ENCODE results near the gene CACNA2D2. TPM values are rescaled to one million over a fixed set of nuclear protein-coding genes. Genes with fewer than 3 reads are reported as not detected.

CACNA2D2 gene
- total RNA-seq, 1 donor from 2014 or later: 4.3 TPM

DNA sequence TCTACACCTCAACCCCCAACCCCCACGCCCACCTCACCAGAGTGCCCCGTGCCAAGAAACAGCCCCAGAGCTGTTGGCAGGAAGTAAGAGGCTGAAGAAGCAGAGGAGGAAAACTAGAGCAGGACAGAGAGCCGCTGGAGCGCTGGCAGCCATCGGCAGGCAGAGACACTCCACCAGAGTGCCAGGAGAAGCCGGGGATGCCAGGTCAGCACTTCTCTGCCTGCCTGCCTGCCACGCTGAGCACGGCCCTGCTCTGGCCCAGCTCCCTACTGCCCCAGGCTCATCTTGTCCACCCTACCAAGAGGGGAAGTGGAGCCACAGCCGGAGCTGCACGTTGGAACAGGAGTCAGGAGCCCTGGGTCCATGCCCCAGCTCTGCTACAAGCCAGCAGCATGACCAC lies 29.7 kb downstream of the CACNA2D2 start:
- TF ChIP-seq CTCF (IDR thresholded peaks at IDR 0.05) (no peak), EZH2phosphoT487 (IDR thresholded peaks at IDR 0.05) (no peak), EZH2 (IDR thresholded peaks at IDR 0.05) (no peak)
- Histone ChIP-seq H4K20me1 (ENCODE audit: low read depth) (no peaks in the 10 kb centered on the region), H3K4me1 (no peaks in the 10 kb centered on the region), H3F3A (ENCODE audit: low read depth) (no peaks in the 10 kb centered on the region), H3K27me3 (no peaks in the 10 kb centered on the region), H3K36me3 (no peaks in the 10 kb centered on the region), H3K27ac (no peak overlapping the region), H3K79me2 (ENCODE audit: low read depth) (no peaks in the 10 kb centered on the region), H3K9me3 (ENCODE audit: low read depth) (no peaks in the 10 kb centered on the region), H3K4me3 (no peak overlapping the region), H3K4me2 (no peak overlapping the region), H2AFZ (replicated peaks) (no peak overlapping the region), H3K9ac (no peak overlapping the region)
- peaks cover 28% of the 10 kb centered on the region for H3K4me1 Mint-ChIP-seq
- H3K27ac Mint-ChIP-seq: no peak overlapping the region
- peaks cover 3% of the 10 kb centered on the region for H3K27me3 Mint-ChIP-seq (ENCODE audit: insufficient read depth, low read depth)
- no peaks in the 10 kb centered on the region for H3K9me3 Mint-ChIP-seq
- no peak overlapping the region for H3K4me3 Mint-ChIP-seq
- no peaks in the 10 kb centered on the region for H3K36me3 Mint-ChIP-seq
- DNase-seq (ENCODE audit: low spot score): no peak

- H3F3A ChIP-seq (ENCODE audit: low read depth): no peaks in the 10 kb centered on the region
- Mint-ChIP-seq H3K27ac (no peak overlapping the region), H3K4me3 (no peak overlapping the region)
Observed at GRCh38 chr3:50472958-50473357, 30.5 kb downstream of the CACNA2D2 start.

DNA sequence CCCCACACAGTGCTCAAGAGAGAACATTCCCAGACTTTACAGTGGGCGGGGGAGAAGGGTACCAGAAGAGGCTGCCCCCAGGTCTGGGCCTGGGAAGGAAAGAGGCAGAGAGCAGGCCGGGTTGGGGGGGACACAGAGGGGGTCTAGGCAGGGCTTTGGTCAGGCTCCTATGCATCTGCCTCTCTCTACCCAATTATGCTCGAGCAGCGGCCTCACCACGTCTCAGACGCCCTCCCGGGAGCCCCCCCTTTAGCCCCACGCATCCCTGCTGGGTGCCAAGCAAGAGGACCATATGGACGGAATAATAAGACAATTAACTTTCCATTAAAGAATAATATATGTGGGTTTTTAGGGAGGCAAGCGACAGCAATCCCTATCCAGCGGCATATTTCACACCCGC lies 32.8 kb downstream of the CACNA2D2 start:
- H3K4me2 ChIP-seq: no peak overlapping the region
- H3K36me3 ChIP-seq: no peaks in the 10 kb centered on the region
- no peak overlapping the region for H3K27ac ChIP-seq
- no peak for DNase-seq (ENCODE audit: low spot score)
- H3K4me3 Mint-ChIP-seq: no peak overlapping the region
- H3K9me3 Mint-ChIP-seq: no peaks in the 10 kb centered on the region
- no peaks in the 10 kb centered on the region for H3K79me2 ChIP-seq (ENCODE audit: low read depth)
- no peak overlapping the region for H3K4me3 ChIP-seq
- no peaks in the 10 kb centered on the region for H3F3A ChIP-seq (ENCODE audit: low read depth)
- H3K36me3 Mint-ChIP-seq: peaks cover 3% of the 10 kb centered on the region
- H3K27me3 ChIP-seq: no peaks in the 10 kb centered on the region
- H3K9me3 ChIP-seq (ENCODE audit: low read depth): no peaks in the 10 kb centered on the region
- no peak overlapping the region for H3K9ac ChIP-seq
- H4K20me1 ChIP-seq (ENCODE audit: low read depth): no peaks in the 10 kb centered on the region
- H3K4me1 ChIP-seq: peaks cover 3% of the 10 kb centered on the region
- TF ChIP-seq EZH2phosphoT487 (IDR thresholded peaks at IDR 0.05): no peak
- no peak for TF ChIP-seq CTCF (IDR thresholded peaks at IDR 0.05)
- no peak for TF ChIP-seq EZH2 (IDR thresholded peaks at IDR 0.05)
- no peak overlapping the region for H2AFZ ChIP-seq (replicated peaks)
- no peak overlapping the region for H3K27ac Mint-ChIP-seq
- H3K4me1 Mint-ChIP-seq: peaks cover 16% of the 10 kb centered on the region
- peaks cover 9% of the 10 kb centered on the region for H3K27me3 Mint-ChIP-seq (ENCODE audit: insufficient read depth, low read depth)

More at GRCh38 chr3:50472958-50473357, 30.5 kb downstream of the CACNA2D2 start:
- H3K36me3 Mint-ChIP-seq: no peaks in the 10 kb centered on the region
- no peak for DNase-seq (ENCODE audit: low spot score)
- H3K9me3 Mint-ChIP-seq: no peaks in the 10 kb centered on the region
- H3K27me3 ChIP-seq: no peaks in the 10 kb centered on the region
- no peaks in the 10 kb centered on the region for H3K79me2 ChIP-seq (ENCODE audit: low read depth)
- H2AFZ ChIP-seq (replicated peaks): no peak overlapping the region
- no peaks in the 10 kb centered on the region for H3K36me3 ChIP-seq
- no peak overlapping the region for H3K4me2 ChIP-seq
- H3K9me3 ChIP-seq (ENCODE audit: low read depth): no peaks in the 10 kb centered on the region
- TF ChIP-seq EZH2phosphoT487 (IDR thresholded peaks at IDR 0.05) (no peak), CTCF (IDR thresholded peaks at IDR 0.05) (no peak), EZH2 (IDR thresholded peaks at IDR 0.05) (no peak)
- no peaks in the 10 kb centered on the region for H4K20me1 ChIP-seq (ENCODE audit: low read depth)
- no peak overlapping the region for H3K4me3 ChIP-seq
- peaks cover 26% of the 10 kb centered on the region for H3K4me1 Mint-ChIP-seq
- no peak overlapping the region for H3K9ac ChIP-seq
- H3K27ac ChIP-seq: no peak overlapping the region
- peaks cover under 1% of the 10 kb centered on the region for H3K4me1 ChIP-seq
- H3K27me3 Mint-ChIP-seq (ENCODE audit: insufficient read depth, low read depth): peaks cover 3% of the 10 kb centered on the region

Measured in neural progenitor cell (in vitro differentiated cells).